HepG2 (cell line): ENCODE results near the gene ARGLU1. TPM values are rescaled to one million over a fixed set of nuclear protein-coding genes. Genes with fewer than 3 reads are reported as not detected.
A peak's percentile ranks its signal among the peaks of the same experiment; 100 is the strongest.

Source experiments
- CEBPB ChIP-seq: IDR thresholded peaks from 2 replicates; pipeline ENCODE4 v1.6.1; 2011; ENCODE audit warnings: low read depth, low read length, improper control_type of control experiment, borderline replicate concordance
- EED ChIP-seq: sonication (generic); formaldehyde crosslinking; IDR thresholded peaks from 2 replicates; pipeline ENCODE4 v1.5.0; 2020; ENCODE audit warnings: mild to moderate bottlenecking, missing genetic modification reagents
- GPBP1L1 ChIP-seq: sonication (generic); formaldehyde crosslinking; IDR thresholded peaks from 2 replicates; pipeline ENCODE4 v1.5.0; 2020; ENCODE audit warnings: mild to moderate bottlenecking, missing genetic modification reagents
- GPN1 ChIP-seq: sonication (generic); formaldehyde crosslinking; IDR thresholded peaks from 2 replicates; pipeline ENCODE4 v1.5.1; 2020; ENCODE audit warnings: missing genetic modification reagents, borderline replicate concordance
- HNRNPL ChIP-seq: fragments of 200-400 bp; formaldehyde crosslinking; IDR thresholded peaks from 2 replicates; pipeline ENCODE4 v1.6.1; 2017; ENCODE audit warnings: mild to moderate bottlenecking, low read depth, low read length
- HNRNPLL ChIP-seq: fragments of 200-400 bp; formaldehyde crosslinking; IDR thresholded peaks from 2 replicates; pipeline ENCODE4 v1.6.1; 2017; ENCODE audit warnings: mild to moderate bottlenecking, low read depth, low read length; ENCODE audit not compliant: poor library complexity, severe bottlenecking
- LBX2 ChIP-seq: sonication (generic); formaldehyde crosslinking; IDR thresholded peaks from 2 replicates; pipeline ENCODE4 v1.5.0; 2020; ENCODE audit warnings: missing genetic modification reagents, mild to moderate bottlenecking, borderline replicate concordance
- MYC ChIP-seq: sonication (generic); formaldehyde crosslinking; IDR thresholded peaks from 2 replicates; pipeline ENCODE4 v1.9.0; 2021; ENCODE audit warnings: missing genetic modification reagents, borderline replicate concordance
- NPAS2 ChIP-seq: sonication (generic); formaldehyde crosslinking; IDR thresholded peaks from 2 replicates; pipeline ENCODE4 v1.8.0; 2022; ENCODE audit warnings: mild to moderate bottlenecking, missing genetic modification reagents, borderline replicate concordance
- POLR2G ChIP-seq: fragments of 200-400 bp; formaldehyde crosslinking; IDR thresholded peaks from 2 replicates; pipeline ENCODE4 v1.6.1; 2018; ENCODE audit warnings: mild to moderate bottlenecking, low read depth, low read length, moderate library complexity
- RERE ChIP-seq: IDR thresholded peaks from 2 replicates; pipeline ENCODE4 v1.6.1; 2016; ENCODE audit warnings: low read depth, missing genetic modification reagents, missing compliant biosample characterization
- RFXANK ChIP-seq: IDR thresholded peaks from 2 replicates; pipeline ENCODE4 v1.6.1; 2016
- ZBTB38 ChIP-seq: sonication (generic); formaldehyde crosslinking; IDR thresholded peaks from 2 replicates; pipeline ENCODE4 v1.5.1; 2020; ENCODE audit warnings: mild to moderate bottlenecking, missing genetic modification reagents
- ZKSCAN5 ChIP-seq: sonication (generic); formaldehyde crosslinking; IDR thresholded peaks from 2 replicates; pipeline ENCODE4 v1.5.1; 2020; ENCODE audit warnings: mild to moderate bottlenecking, missing genetic modification reagents
- ZNF12 ChIP-seq: sonication (generic); formaldehyde crosslinking; IDR thresholded peaks from 2 replicates; pipeline ENCODE4 v1.5.0; 2020; ENCODE audit warnings: missing genetic modification reagents
- ZNF121 ChIP-seq: sonication (generic); formaldehyde crosslinking; IDR thresholded peaks from 2 replicates; pipeline ENCODE4 v1.5.0; 2020; ENCODE audit warnings: mild to moderate bottlenecking, missing genetic modification reagents
- ZNF235 ChIP-seq: sonication (generic); formaldehyde crosslinking; IDR thresholded peaks from 2 replicates; pipeline ENCODE4 v1.8.1; 2023; ENCODE audit warnings: mild to moderate bottlenecking, missing genetic modification reagents, borderline replicate concordance
- ZNF350 ChIP-seq: sonication (generic); formaldehyde crosslinking; IDR thresholded peaks from 2 replicates; pipeline ENCODE4 v1.4.0; 2020; ENCODE audit warnings: mild to moderate bottlenecking, low read depth, missing genetic modification reagents, borderline replicate concordance
- ZNF354B ChIP-seq: sonication (generic); formaldehyde crosslinking; IDR thresholded peaks from 2 replicates; pipeline ENCODE4 v1.8.0; 2022; ENCODE audit warnings: mild to moderate bottlenecking, missing genetic modification reagents
- ZNF672 ChIP-seq: sonication (generic); formaldehyde crosslinking; IDR thresholded peaks from 2 replicates; pipeline ENCODE4 v1.8.1; 2022; ENCODE audit warnings: missing genetic modification reagents
- ZNF839 ChIP-seq: sonication (generic); formaldehyde crosslinking; IDR thresholded peaks from 2 replicates; pipeline ENCODE4 v1.4.0; 2020; ENCODE audit warnings: missing genetic modification reagents, mild to moderate bottlenecking, borderline replicate concordance
- ZSCAN9 ChIP-seq: IDR thresholded peaks from 2 replicates; pipeline ENCODE4 v1.6.1; 2016; ENCODE audit warnings: borderline replicate concordance
- polyA plus RNA-seq, 8 experiments: library from polyadenylated mRNA; depleted of rRNA in 3 of 8; stranded (reverse) in 7 of 8; unstranded in 1 of 8; fragments of >200 nt; fragmentation: Illumina TruSeq in 4 of 8; extraction: Trizol in 4 of 8; gene quantifications; 2 replicates each; pipeline versions ENCODE4 v1.2.1 to v1.2.3, GENCODE V29; 2011 to 2016; ENCODE audit warnings: low read depth in 4 of 8, missing spikeins in 1 of 8, mixed read lengths in 1 of 8; ENCODE audit not compliant: insufficient read depth in 1 of 8
- total RNA-seq, 5 experiments: library from RNA; depleted of rRNA; stranded (reverse); fragments of >200 nt; fragmentation: Illumina TruSeq; extraction: Trizol; gene quantifications; 2 replicates each; pipeline ENCODE4 v1.2.3, GENCODE V29; 2016; ENCODE audit warnings: low read depth in 1 of 5

ARGLU1 gene
- total and polyA plus RNA-seq, 2 of the 13 experiments (the other 11 are each of a cell fraction or from before 2014, with no cell fraction given), result 47.1 to 70.6 TPM

- TF ChIP-seq RERE (CRISPR knock-in tag) (no peak), POLR2G (peak; percentile 31; the same call in 1 of the 2 replicates), RFXANK (CRISPR knock-in tag) (no peak), ZNF354B (no peak), NPAS2 (CRISPR knock-in tag) (no peak), ZNF235 (CRISPR knock-in tag) (0 out of 2 replicates have a peak, but pooled peaks have one; percentile 7), ZKSCAN5 (CRISPR knock-in tag) (no peak), LBX2 (CRISPR knock-in tag) (no peak), EED (CRISPR knock-in tag) (0 out of 2 replicates have a peak, but pooled peaks have one; percentile 68), ZNF350 (no peak), ZBTB38 (CRISPR knock-in tag) (0 out of 2 replicates have a peak, but pooled peaks have one; percentile 9), HNRNPLL (peak; percentile 0), ZNF839 (CRISPR knock-in tag) (peak; percentile 75; the same call in 1 of the 2 replicates), GPBP1L1 (CRISPR knock-in tag) (no peak), ZNF672 (no peak), CEBPB (no peak), HNRNPL (no peak), ZNF121 (CRISPR knock-in tag) (no peak), GPN1 (no peak), ZNF12 (CRISPR knock-in tag) (0 out of 2 replicates have a peak, but pooled peaks have one; percentile 13), MYC (CRISPR knock-in tag) (no peak; the same call in 1 of the 2 replicates), ZSCAN9 (CRISPR knock-in tag) (no peak)
These were observed 31.5 kb downstream of the ARGLU1 start (continued) for GRCh38 chr13:106536244-106537034.
